Colonic mucosa (tissue), 4 donors: ENCODE results near the gene TBC1D22A. TPM values are rescaled to one million over a fixed set of nuclear protein-coding genes. Genes with fewer than 3 reads are reported as not detected.

Experiments used
- DNase-seq: peaks from one replicate; pipeline ENCODE4 v3.0.0-alpha.2; 2020
- H3K27ac ChIP-seq: fragments of 200-600 bp; one replicate; pipeline ENCODE4 v1.8.0; 2021
- H3K27me3 ChIP-seq: fragments of 200-600 bp; one replicate; pipeline ENCODE4 v1.8.0; 2021
- H3K36me3 ChIP-seq: fragments of 200-600 bp; one replicate; pipeline ENCODE4 v1.8.0; 2021
- H3K4me1 ChIP-seq: fragments of 200-600 bp; one replicate; pipeline ENCODE4 v1.8.0; 2021; ENCODE audit warnings: mild to moderate bottlenecking
- H3K4me3 ChIP-seq: fragments of 200-600 bp; one replicate; pipeline ENCODE4 v1.8.0; 2021
- H3K9ac ChIP-seq, 2 donors: one replicate each; pipeline ENCODE4 v1.7.0; 2013; ENCODE audit warnings: control low read depth in 2 of 2, low read depth in 2 of 2, low read length in 2 of 2
- H3K9me3 ChIP-seq: fragments of 200-600 bp; one replicate; pipeline ENCODE4 v1.8.0; 2021
- CTCF ChIP-seq: fragments of 200-600 bp; IDR thresholded peaks from one replicate; pipeline ENCODE4 v1.8.0; 2022; ENCODE audit warnings: antibody characterized with exemption, mild to moderate bottlenecking
- intact Hi-C: fragments of 100-400 bp; cut with DNase I; formaldehyde crosslinking; loops from one replicate; pipeline ENCODE4 v1.14.1; 2022
- total RNA-seq, 2 donors: library from RNA; stranded (reverse); fragmentation: NEBNext Ultra II Directional in 1 of 2; extraction: Animal tissue kit (Norgen Biotek cat#: 25700) in 1 of 2; gene quantifications; one replicate each; pipeline ENCODE4 v1.2.1, GENCODE V29; 2021
- donor health status: healthy.
- donor health status: DM: no; HTN: no; CAD: no.
- donor health status: DM: no; HTN: no; CAD: no.

TBC1D22A gene
- total RNA-seq, 2 donors from 2014 or later, result 34.2 to 36.4 TPM

- Histone ChIP-seq H3K4me1 (peaks cover 5% of the 10 kb centered on the region), H3K27me3 (no peaks in the 10 kb centered on the region), H3K4me3 (no peak overlapping the region), H3K9ac (no peak overlapping the region), H3K9me3 (no peaks in the 10 kb centered on the region), H3K36me3 (no peaks in the 10 kb centered on the region), H3K27ac (no peak overlapping the region)
- no peak for TF ChIP-seq CTCF
- DNase-seq, result peak; percentile 11
- intact Hi-C loops, result no loop called here
These were observed 169.4 kb downstream of the TBC1D22A start for GRCh38 chr22:46931881-46932280.

- H3K4me3 ChIP-seq, result no peak overlapping the region
- no peak for TF ChIP-seq CTCF
- H3K27ac ChIP-seq, result no peak overlapping the region
- DNase-seq, result peak; percentile 16
- H3K36me3 ChIP-seq, result no peaks in the 10 kb centered on the region
- no peak overlapping the region for H3K9ac ChIP-seq
- H3K27me3 ChIP-seq, result no peaks in the 10 kb centered on the region
- intact Hi-C loops, result no loop called here
- peaks cover 5% of the 10 kb centered on the region for H3K4me1 ChIP-seq
- H3K9me3 ChIP-seq, result no peaks in the 10 kb centered on the region
These were observed 170.8 kb downstream of the TBC1D22A start for GRCh38 chr22:46933040-46933930.

- Histone ChIP-seq H3K9me3 (no peaks in the 10 kb centered on the region), H3K27me3 (no peaks in the 10 kb centered on the region), H3K4me1 (peaks cover 5% of the 10 kb centered on the region), H3K36me3 (no peaks in the 10 kb centered on the region), H3K9ac (no peak overlapping the region), H3K27ac (peak overlapping the region; percentile 60), H3K4me3 (no peak overlapping the region)
- intact Hi-C loops, result no loop called here
- TF ChIP-seq CTCF, result no peak
- DNase-seq, result peak; percentile 10
These were observed 171.8 kb downstream of the TBC1D22A start for GRCh38 chr22:46934172-46934745.

- intact Hi-C loops, result no loop called here
- DNase-seq, result peak; percentile 25
- Histone ChIP-seq H3K9ac (no peak overlapping the region), H3K9me3 (no peaks in the 10 kb centered on the region), H3K36me3 (no peaks in the 10 kb centered on the region), H3K4me1 (peaks cover 5% of the 10 kb centered on the region), H3K4me3 (no peak overlapping the region), H3K27ac (peak overlapping the region; percentile 60), H3K27me3 (no peaks in the 10 kb centered on the region)
- no peak for TF ChIP-seq CTCF
These were observed 172.5 kb downstream of the TBC1D22A start for GRCh38 chr22:46934746-46935491.

GRCh38 chr22:46935506-46936377 lies 173.3 kb downstream of the TBC1D22A start:
- DNase-seq, result peak; percentile 76
- Histone ChIP-seq H3K27ac (peak overlapping the region; percentile 60), H3K9ac (no peak overlapping the region), H3K9me3 (no peaks in the 10 kb centered on the region), H3K27me3 (no peaks in the 10 kb centered on the region), H3K4me1 (peaks cover 5% of the 10 kb centered on the region), H3K36me3 (no peaks in the 10 kb centered on the region), H3K4me3 (no peak overlapping the region)
- no peak for TF ChIP-seq CTCF
- intact Hi-C loops, result no loop called here
